Measurements from ENCODE around the gene ATP10B.

The ATP10B gene

GRCh38 chr5:160672521-160672920 is 179.5 kb downstream of the ATP10B start:
- CTCF ChIA-PET = no interaction called here
- no peak overlapping the region for H3K27ac ChIP-seq
- DNase-seq (ENCODE audit: low spot score) = no peak
- no peak for TF ChIP-seq CTCF (conservative IDR thresholded peaks at IDR 0.05; ENCODE audit: low read depth)
- POLR2A ChIA-PET (ENCODE audit: low non-redundant PET) = no interaction called here

- POLR2A ChIA-PET (ENCODE audit: low non-redundant PET) = no interaction called here
- no peak overlapping the region for H3K27ac ChIP-seq
- CTCF ChIA-PET = interaction anchor here (0.6 kb wide), 1 partner anchor 46 kb away, joined by 3 read pairs; no protein-coding TSS in a partner anchor
- no peak for DNase-seq (ENCODE audit: low spot score)
- no peak for TF ChIP-seq CTCF (conservative IDR thresholded peaks at IDR 0.05; ENCODE audit: low read depth)
Observed at GRCh38 chr5:160668356-160668755, 183.7 kb downstream of the ATP10B start.

- ChIA-PET CTCF (interaction anchor here (0.7 kb wide), 1 partner anchor 1304 kb away, joined by 4 read pairs; no protein-coding TSS in a partner anchor), POLR2A (ENCODE audit: low non-redundant PET) (no interaction called here)
- DNase-seq (ENCODE audit: low spot score) = no peak
- no peak overlapping the region for H3K27ac ChIP-seq
- TF ChIP-seq CTCF (conservative IDR thresholded peaks at IDR 0.05; ENCODE audit: low read depth) = no peak
Observed at GRCh38 chr5:160667160-160667559, 184.9 kb downstream of the ATP10B start.

- no peak for DNase-seq (ENCODE audit: low spot score)
- TF ChIP-seq CTCF (conservative IDR thresholded peaks at IDR 0.05; ENCODE audit: low read depth) = no peak
- POLR2A ChIA-PET (ENCODE audit: low non-redundant PET) = no interaction called here
- CTCF ChIA-PET = no interaction called here
- H3K27ac ChIP-seq = no peak overlapping the region
Observed at GRCh38 chr5:160665460-160665859, 186.6 kb downstream of the ATP10B start.

- no peak for DNase-seq (ENCODE audit: low spot score)
- no peak overlapping the region for H3K27ac ChIP-seq
- TF ChIP-seq CTCF (conservative IDR thresholded peaks at IDR 0.05; ENCODE audit: low read depth) = no peak
- ChIA-PET CTCF (no interaction called here), POLR2A (ENCODE audit: low non-redundant PET) (no interaction called here)
Observed at GRCh38 chr5:160660132-160660531, 191.9 kb downstream of the ATP10B start.

- H3K27ac ChIP-seq = no peak overlapping the region
- no peak for DNase-seq (ENCODE audit: low spot score)
- ChIA-PET POLR2A (ENCODE audit: low non-redundant PET) (no interaction called here), CTCF (no interaction called here)
- no peak for TF ChIP-seq CTCF (conservative IDR thresholded peaks at IDR 0.05; ENCODE audit: low read depth)
Observed at GRCh38 chr5:160657622-160658458, 194.2 kb downstream of the ATP10B start.

All from RWPE1 (cell line).